SK-MEL-5 (cell line): ENCODE results near the gene PCDHB10. TPM values are rescaled to one million over a fixed set of nuclear protein-coding genes. Genes with fewer than 3 reads are reported as not detected.
A peak's percentile ranks its signal among the peaks of the same experiment; 100 is the strongest.
"Not testable (repeated sequence)": the region's sequence is repeated elsewhere in the genome, so short reads cannot be mapped to it uniquely, and the experiment has no call there.

Experiments used
- DNase-seq: peaks from one replicate; pipeline ENCODE4 v3.0.0-alpha.2; 2016; ENCODE audit warnings: low read depth, low spot score
- in situ Hi-C: cut with HindIII; loops from 2 replicates; pipeline ENCODE4 v1.10.0; 2016; ENCODE audit warnings: low sequenced_read_pairs, high pct_unique_total_duplicates, low pct_unique_long_range_greater_than_20kb
- polyA plus RNA-seq, 2 experiments: library from polyadenylated mRNA; depleted of rRNA; stranded (reverse); fragments of >200 nt; gene quantifications; 2 replicates each; pipeline ENCODE4 v1.2.3, GENCODE V29; 2015
- total RNA-seq: library from RNA; depleted of rRNA; stranded (reverse); fragments of >200 nt; shearing (Covaris generic); gene quantifications from 2 replicates; pipeline ENCODE4 v1.2.3, GENCODE V29; 2014; rRNA removed

Gene PCDHB10
- total RNA-seq, result 0.37 and 0.40 TPM in 2 replicates
- polyA plus RNA-seq (2015; cell fraction: cytosol; rRNA removed), result 0.62 and 0.67 TPM in 2 replicates
- polyA plus RNA-seq (2015; cell fraction: nucleus; rRNA removed), result 0.68 and 0.89 TPM in 2 replicates

DNA sequence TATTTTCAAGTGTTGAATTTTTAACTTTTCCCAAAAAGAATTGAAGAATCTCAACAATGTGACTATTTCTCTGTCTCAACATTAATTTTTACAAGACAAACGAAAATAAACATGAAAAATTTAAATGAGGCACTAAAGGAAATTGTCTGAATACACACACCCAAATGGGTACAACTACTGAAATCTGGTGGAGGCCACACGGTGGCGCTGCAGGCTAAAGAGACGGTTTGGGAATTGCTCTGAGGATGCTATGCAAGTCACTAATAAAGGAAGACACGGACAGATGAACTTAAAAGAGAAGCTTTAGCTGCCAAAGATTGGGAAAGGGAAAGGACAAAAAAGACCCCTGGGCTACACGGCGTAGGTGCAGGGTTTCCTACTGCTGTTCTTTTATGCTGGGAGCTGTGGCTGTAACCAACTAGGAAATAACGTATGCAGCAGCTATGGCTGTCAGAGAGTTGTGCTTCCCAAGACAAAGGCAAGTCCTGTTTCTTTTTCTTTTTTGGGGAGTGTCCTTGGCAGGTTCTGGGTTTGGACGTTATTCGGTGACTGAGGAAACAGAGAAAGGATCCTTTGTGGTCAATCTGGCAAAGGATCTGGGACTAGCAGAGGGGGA is at the start of gene PCDHB10:
PCDHB10 (plus strand) TSS at position 244 of the 616 bp plus-strand sequence; CDS start at position 444, 200 bp downstream.
- DNase-seq, result peak; percentile 66
- in situ Hi-C loops, result no loop called here

DNA sequence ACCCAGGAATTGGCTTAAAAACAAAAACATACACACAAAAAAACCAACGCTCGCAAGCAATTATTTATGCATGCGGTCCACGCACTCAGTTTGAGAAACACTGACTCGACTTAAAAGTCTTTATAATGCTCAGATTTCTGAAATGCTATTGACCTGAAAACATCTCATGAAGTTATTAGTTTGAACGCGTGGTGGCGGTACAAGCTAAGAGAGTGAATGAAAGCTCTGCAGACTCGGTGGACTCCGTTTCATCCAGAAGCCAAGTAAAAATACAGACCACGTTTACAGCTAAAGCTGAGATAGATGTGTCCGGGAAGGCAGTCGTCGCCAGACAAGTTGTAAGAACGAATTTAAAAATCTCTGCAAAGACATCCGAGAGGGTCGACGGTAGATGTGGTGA is 42.3 kb upstream of the PCDHB10 start, which contains the start of gene PCDHB6:
PCDHB6 (plus strand) TSS at position 246 of the 400 bp plus-strand sequence. CDS start 201 bp downstream, outside the sequence.
- peak; percentile 67 for DNase-seq
- in situ Hi-C loops, result no loop called here

DNA sequence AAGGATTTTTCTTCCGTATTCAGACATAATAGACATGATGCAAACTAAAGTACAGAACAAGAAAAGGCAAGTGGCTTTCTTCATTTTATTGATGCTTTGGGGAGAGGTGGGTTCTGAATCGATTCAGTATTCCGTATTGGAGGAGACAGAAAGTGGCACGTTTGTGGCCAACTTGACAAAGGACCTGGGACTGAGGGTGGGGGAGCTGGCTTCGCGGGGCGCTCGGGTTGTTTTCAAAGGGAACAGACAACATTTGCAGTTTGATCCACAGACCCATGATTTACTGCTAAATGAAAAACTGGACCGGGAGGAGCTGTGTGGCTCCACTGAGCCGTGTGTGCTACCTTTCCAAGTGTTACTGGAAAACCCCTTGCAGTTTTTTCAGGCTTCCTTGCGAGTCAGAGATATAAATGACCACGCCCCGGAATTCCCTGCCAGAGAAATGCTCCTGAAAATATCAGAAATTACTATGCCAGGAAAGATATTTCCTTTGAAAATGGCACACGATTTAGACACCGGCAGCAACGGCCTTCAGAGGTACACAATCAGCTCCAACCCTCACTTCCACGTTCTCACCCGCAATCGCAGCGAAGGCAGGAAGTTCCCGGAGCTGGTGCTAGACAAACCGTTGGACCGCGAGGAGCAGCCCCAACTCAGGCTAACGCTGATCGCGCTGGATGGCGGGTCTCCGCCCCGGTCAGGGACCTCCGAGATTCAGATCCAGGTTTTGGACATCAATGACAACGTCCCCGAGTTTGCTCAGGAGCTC is 41.7 kb upstream of the PCDHB10 start:
- in situ Hi-C loops, result no loop called here
- DNase-seq, result no peak

DNA sequence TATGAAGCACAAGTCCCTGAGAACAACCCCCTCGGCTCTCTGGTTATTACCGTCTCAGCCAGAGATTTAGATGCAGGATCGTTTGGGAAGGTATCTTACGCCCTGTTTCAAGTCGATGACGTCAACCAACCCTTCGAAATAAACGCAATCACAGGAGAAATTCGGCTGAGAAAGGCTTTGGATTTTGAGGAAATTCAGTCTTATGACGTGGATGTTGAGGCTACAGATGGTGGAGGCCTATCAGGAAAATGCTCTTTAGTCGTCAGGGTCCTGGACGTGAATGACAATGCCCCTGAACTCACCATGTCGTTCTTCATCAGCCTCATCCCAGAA is 41.2 kb upstream of the PCDHB10 start:
- no peak for DNase-seq
- in situ Hi-C loops, result no loop called here

DNA sequence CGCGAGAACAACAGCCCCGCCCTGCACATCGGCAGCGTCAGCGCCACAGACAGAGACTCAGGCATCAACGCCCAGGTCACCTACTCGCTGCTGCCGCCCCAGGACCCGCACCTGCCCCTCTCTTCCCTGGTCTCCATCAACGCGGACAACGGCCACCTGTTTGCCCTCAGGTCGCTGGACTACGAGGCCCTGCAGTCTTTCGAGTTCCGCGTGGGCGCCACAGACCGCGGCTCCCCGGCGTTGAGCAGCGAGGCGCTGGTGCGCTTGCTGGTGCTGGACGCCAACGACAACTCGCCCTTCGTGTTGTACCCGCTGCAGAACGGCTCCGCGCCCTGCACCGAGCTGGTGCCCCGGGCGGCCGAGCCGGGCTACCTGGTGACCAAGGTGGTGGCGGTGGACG is 40.5 kb upstream of the PCDHB10 start:
- in situ Hi-C loops, result not testable (repeated sequence)

DNA sequence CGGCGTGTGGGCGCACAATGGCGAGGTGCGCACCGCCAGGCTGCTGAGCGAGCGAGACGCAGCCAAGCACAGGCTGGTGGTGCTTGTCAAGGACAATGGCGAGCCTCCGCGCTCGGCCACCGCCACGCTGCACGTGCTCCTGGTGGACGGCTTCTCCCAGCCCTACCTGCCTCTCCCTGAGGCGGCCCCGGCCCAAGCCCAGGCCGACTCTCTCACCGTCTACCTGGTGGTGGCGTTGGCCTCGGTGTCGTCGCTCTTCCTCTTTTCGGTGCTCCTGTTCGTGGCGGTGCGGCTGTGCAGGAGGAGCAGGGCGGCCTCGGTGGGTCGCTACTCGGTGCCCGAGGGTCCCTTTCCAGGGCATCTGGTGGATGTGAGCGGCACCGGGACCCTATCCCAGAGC is 40.1 kb upstream of the PCDHB10 start:
- in situ Hi-C loops, DNase-seq: not testable (repeated sequence)

More for the DNA sequence above, 40.5 kb upstream of the PCDHB10 start:
- DNase-seq, result not testable (repeated sequence)

DNA sequence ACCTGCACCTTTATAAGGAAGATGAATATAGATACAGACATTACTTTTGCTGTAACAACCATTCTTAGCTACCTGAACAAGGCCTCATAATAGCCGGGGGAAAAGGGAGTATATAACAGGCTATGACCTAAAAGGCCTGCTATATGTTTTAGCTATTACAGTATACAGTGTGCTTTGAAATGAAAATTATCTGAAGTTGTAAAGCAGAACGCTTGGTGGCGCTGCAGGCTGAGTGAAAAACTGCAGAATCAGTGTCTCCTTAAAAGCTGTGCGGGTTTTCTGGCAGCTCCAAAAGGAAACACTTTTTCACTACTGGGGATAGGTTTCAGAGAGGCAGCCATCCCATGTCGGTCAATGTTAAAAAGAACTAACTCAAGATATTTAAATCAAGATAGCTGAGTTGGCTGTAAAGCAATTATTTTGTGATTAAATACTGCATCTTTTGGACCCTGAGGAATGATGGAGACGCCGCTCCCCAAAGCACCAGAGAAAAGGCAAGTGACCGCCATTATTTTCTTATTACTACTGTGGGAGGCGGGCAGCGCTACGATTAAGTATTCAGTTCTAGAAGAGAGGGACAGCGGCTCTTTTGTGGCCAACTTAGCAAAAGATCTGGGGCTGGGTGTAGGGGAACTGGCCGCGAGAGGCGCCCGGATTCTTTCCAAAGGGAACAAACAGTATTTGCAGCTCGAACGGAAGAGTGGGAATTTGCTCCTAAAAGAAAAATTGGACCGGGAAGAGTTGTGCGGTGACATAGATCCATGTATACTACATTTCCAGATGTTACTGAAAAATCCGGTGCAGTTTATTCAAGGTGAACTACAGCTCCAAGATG is 36.4 kb upstream of the PCDHB10 start:
- in situ Hi-C loops, result no loop called here
- DNase-seq, result peak; percentile 54

DNA sequence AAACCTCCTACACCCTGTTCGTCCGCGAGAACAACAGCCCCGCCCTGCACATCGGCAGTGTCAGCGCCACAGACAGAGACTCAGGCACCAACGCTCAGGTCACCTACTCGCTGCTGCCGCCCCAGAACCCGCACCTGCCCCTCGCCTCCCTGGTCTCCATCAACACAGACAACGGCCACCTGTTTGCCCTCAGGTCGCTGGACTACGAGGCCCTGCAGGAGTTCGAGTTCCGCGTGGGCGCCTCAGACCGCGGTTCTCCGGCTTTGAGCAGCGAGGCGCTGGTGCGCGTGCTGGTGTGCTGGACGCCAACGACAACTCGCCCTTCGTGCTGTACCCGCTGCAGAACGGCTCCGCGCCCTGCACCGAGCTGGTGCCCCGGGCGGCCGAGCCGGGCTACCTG is 34.8 kb upstream of the PCDHB10 start:
- DNase-seq, in situ Hi-C loops: not testable (repeated sequence)

DNA sequence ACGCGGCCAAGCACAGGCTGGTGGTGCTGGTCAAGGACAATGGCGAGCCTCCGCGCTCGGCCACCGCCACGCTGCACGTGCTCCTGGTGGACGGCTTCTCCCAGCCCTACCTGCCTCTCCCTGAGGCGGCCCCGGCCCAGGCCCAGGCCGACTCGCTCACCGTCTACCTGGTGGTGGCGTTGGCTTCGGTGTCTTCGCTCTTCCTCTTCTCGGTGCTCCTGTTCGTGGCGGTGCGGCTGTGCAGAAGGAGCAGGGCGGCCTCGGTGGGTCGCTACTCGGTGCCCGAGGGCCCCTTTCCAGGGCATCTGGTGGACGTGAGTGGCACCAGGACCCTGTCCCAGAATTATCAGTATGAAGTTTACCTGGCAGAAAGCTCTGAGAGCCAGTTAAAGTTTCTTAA is 34.3 kb upstream of the PCDHB10 start:
- DNase-seq, in situ Hi-C loops: not testable (repeated sequence)

DNA sequence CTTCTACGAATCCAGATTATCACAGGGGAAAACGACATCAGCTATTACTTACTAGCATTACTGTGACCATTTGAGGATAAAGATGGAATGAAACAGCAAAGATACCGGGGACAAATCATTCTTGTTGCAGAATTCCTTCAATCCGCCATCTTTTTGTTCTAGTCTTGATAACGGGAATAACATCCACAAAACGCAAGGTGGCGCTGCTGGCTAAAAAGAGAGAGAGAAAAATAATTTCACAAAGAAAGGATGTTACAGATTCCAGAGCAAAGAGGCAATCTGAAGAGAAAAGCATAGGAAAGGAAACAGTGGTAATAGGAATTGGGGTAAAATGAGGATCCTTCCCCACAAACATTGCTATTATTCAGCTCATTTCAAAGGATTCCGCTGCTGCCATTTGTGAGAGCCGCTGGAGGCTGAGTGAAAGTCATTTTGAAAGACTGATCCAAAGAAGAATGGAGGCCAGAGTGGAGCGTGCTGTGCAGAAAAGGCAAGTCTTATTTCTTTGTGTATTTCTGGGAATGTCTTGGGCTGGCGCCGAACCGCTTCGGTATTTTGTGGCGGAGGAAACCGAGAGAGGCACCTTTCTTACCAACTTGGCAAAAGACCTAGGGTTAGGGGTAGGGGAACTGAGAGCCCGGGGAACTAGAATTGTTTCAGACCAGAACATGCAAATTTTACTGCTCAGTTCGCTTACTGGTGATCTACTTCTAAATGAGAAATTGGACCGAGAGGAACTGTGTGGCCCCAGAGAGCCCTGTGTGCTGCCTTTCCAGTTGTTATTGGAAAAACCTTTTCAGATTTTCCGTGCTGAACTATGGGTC is 19.6 kb upstream of the PCDHB10 start, which contains the start of gene PCDHB7:
PCDHB7 (plus strand) TSS at position 264 of the 824 bp plus-strand sequence; CDS start at position 456, 192 bp downstream.
- peak; percentile 70 for DNase-seq
- in situ Hi-C loops, result no loop called here

DNA sequence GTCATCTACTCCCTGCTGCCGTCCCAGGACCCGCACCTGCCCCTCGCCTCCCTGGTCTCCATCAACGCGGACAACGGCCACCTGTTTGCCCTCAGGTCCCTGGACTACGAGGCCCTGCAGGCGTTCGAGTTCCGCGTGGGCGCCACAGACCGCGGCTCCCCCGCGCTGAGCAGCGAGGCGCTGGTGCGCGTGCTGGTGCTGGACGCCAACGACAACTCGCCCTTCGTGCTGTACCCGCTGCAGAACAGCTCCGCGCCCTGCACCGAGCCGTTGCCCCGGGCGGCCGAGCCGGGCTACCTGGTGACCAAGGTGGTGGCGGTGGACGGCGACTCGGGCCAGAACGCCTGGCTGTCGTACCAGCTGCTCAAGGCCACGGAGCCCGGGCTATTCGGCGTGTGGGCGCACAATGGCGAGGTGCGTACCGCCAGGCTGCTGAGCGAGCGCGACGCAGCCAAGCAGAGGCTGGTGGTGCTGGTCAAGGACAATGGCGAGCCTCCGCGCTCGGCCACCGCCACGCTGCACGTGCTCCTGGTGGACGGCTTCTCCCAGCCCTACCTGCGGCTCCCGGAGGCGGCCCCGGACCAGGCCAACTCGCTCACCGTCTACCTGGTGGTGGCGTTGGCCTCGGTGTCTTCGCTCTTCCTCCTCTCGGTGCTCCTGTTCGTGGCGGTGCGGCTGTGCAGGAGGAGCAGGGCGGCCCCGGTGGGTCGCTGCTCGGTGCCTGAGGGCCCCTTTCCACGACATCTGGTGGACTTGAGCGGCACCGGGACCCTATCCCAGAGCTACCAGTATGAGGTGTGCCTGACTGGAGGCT is 17.7 kb upstream of the PCDHB10 start:
- in situ Hi-C loops, DNase-seq: not testable (repeated sequence)

DNA sequence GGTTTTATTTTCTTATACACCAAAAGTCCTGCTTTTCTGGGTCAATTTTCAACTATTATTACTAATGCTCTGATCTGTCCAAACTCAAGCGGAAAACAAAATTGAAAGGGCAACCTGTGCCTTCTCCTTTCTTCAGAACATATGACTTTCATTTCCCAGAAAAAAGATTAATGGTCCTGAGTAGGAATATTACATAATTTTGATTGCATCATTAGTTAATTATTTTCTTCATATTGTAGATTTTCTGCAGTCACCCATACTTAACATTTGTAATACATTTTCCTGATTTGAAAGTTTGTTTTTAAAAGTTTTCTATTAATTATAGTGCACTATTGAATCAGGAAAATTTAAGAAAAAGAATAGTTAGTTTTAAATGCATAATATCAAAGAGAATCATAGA is 16.2 kb upstream of the PCDHB10 start:
- no peak for DNase-seq
- in situ Hi-C loops, result no loop called here

DNA sequence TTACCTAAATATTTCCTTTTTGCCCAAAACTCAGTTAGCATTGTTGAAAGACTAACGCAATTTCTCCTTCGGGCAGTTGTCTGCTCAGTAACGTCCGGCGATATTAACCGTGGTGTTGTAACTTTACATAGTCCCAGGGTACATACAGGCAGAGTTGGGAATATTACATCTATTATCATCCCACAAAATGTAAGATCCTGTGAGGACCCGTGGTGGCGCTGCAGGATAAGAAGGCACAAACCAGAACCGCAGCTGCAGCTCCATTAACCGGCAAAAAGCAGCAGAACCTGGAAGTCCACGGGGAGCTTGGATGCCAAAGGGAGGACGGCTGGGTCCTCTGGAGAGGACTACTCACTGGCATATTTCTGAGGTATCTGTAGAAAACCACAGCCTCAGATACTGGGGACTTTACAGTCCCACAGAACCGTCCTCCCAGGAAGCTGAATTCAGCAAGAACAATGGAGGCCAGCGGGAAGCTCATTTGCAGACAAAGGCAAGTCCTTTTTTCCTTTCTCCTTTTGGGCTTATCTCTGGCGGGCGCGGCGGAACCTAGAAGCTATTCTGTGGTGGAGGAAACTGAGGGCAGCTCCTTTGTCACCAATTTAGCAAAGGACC is 14.5 kb upstream of the PCDHB10 start, which contains the start of gene PCDHB8:
PCDHB8 (plus strand) TSS at position 214 of the 615 bp plus-strand sequence; CDS start at position 459, 245 bp downstream.
- DNase-seq, result peak; percentile 62
- in situ Hi-C loops, result not testable (repeated sequence)

DNA sequence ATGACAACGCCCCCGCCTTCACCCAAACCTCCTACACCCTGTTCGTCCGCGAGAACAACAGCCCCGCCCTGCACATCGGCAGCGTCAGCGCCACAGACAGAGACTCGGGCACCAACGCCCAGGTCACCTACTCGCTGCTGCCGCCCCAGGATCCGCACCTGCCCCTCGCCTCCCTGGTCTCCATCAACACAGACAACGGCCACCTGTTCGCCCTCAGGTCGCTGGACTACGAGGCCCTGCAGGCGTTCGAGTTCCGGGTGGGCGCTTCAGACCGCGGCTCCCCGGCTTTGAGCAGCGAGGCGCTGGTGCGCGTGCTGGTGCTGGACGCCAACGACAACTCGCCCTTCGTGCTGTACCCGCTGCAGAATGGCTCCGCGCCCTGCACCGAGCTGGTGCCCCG is 12.8 kb upstream of the PCDHB10 start:
- in situ Hi-C loops, DNase-seq: not testable (repeated sequence)

DNA sequence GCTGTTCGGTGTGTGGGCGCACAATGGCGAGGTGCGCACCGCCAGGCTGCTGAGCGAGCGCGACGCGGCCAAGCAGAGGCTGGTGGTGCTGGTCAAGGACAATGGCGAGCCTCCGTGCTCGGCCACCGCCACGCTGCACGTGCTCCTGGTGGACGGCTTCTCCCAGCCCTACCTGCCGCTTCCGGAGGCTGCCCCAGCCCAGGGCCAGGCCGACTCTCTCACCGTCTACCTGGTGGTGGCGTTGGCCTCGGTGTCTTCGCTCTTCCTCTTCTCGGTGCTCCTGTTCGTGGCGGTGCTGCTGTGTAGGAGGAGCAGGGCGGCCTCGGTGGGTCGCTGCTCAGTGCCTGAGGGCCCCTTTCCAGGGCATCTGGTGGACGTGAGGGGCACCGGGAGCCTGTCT is 12.3 kb upstream of the PCDHB10 start:
- in situ Hi-C loops, DNase-seq: not testable (repeated sequence)

DNA sequence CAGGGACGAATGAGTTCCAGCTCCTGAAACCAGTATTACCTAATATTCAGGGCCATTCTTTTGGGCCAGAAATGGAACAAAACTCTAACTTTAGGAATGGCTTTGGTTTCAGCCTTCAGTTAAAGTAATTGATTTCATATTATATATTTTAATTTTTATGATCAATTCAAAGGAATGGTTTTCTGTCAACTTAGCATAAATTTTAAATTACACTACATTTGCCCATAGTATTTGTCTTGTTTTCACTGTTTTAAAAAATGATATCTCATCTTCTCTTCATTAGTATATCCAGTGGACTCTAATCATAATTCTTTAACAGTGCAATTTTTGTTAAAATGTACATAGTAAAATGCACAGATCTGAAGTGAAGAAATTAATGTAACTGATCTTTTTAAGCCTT is 11.8 kb upstream of the PCDHB10 start:
- DNase-seq, result no peak
- in situ Hi-C loops, result no loop called here
